Activated T-cell treated with anti-CD3 and anti-CD28 coated beads for 4 hours (primary cell): Measurements from ENCODE around the gene RPE65.
"Not testable (repeated sequence)": the region's sequence is repeated elsewhere in the genome, so short reads cannot be mapped to it uniquely, and the experiment has no call there.

Experiments
- DNase-seq: peaks from one replicate; pipeline ENCODE4 v3.0.0-alpha.2; 2020

The RPE65 gene

GRCh38 chr1:68448365-68448764, 1.4 kb downstream of the RPE65 start:
- DNase-seq = no peak

- DNase-seq = no peak
Observed at GRCh38 chr1:68445709-68446108, 4.0 kb downstream of the RPE65 start.

GRCh38 chr1:68442822-68443556, 6.8 kb downstream of the RPE65 start:
- DNase-seq = no peak

GRCh38 chr1:68442006-68442405, 7.7 kb downstream of the RPE65 start:
- DNase-seq = no peak

- DNase-seq = no peak
Observed at GRCh38 chr1:68438310-68438709, 11.4 kb downstream of the RPE65 start.

GRCh38 chr1:68433395-68433794, 16.4 kb downstream of the RPE65 start:
- no peak for DNase-seq

GRCh38 chr1:68431076-68431475, 18.7 kb downstream of the RPE65 start:
- no peak for DNase-seq

- no peak for DNase-seq
Observed at GRCh38 chr1:68429233-68429808, 20.4 kb downstream of the RPE65 start.

GRCh38 chr1:68426594-68426993, 23.2 kb downstream of the RPE65 start:
- DNase-seq = no peak

GRCh38 chr1:68421350-68421749, 28.4 kb downstream of the RPE65 start:
- no peak for DNase-seq

- no peak for DNase-seq
Observed at GRCh38 chr1:68409426-68409825, 40.3 kb downstream of the RPE65 start.

- DNase-seq = no peak
Observed at GRCh38 chr1:68401506-68401905, 48.2 kb downstream of the RPE65 start.

- DNase-seq = not testable (repeated sequence)
Observed at GRCh38 chr1:68395575-68395974, 54.2 kb downstream of the RPE65 start.

GRCh38 chr1:68392474-68392873, 57.3 kb downstream of the RPE65 start:
- DNase-seq = not testable (repeated sequence)

GRCh38 chr1:68385798-68386524, 63.8 kb downstream of the RPE65 start:
- not testable (repeated sequence) for DNase-seq

- DNase-seq = no peak
Observed at GRCh38 chr1:68384872-68385411, 64.8 kb downstream of the RPE65 start.

GRCh38 chr1:68384321-68384813, 65.4 kb downstream of the RPE65 start:
- DNase-seq = no peak

- DNase-seq = no peak
Observed at GRCh38 chr1:68383092-68383491, 66.7 kb downstream of the RPE65 start.

GRCh38 chr1:68379085-68379478, 70.7 kb downstream of the RPE65 start:
- no peak for DNase-seq
